ENCODE data around the gene SRCAP. TPM values are rescaled to one million over a fixed set of nuclear protein-coding genes. Genes with fewer than 3 reads are reported as not detected.
"Not testable (repeated sequence)": the region's sequence is repeated elsewhere in the genome, so short reads cannot be mapped to it uniquely, and the experiment has no call there.

SRCAP gene
- total and polyA plus RNA-seq, 2 of the 8 experiments (the other 6 are each of a cell fraction or from before 2014, with no cell fraction given) = 5.5 to 54.3 TPM

- H3K36me3 ChIP-seq (ENCODE audit: control insufficient read depth in 2 of 4, insufficient read depth in 4 of 4, low read length in 3 of 4) = peaks cover 7 to 17% (median 10%) of the 10 kb centered on the region in 4 experiments; a peak in 7 of 8 replicates
- 87% methylated on average over 3 of the region's 3 CpGs; no CpG with 5 or more reads in 1 of the 2 experiments for WGBS, 2 experiments (ENCODE audit: extremely low coverage in 1 of 2, insufficient coverage in 1 of 2, insufficient read length in 1 of 2, insufficient replicate concordance in 2 of 2, low coverage in 1 of 2, low lambda C conversion rate in 2 of 2, missing lambda C conversion rate in 1 of 2)
- H3K9me3 ChIP-seq (ENCODE audit: insufficient read depth in 2 of 2, low read depth in 1 of 2, low read length in 1 of 2); H4K5ac ChIP-seq (ENCODE audit: insufficient read length, low read depth, low read length); H4K91ac ChIP-seq (replicated peaks; ENCODE audit: insufficient read length, low read length); FAIRE-seq; DNase-seq (ENCODE audit: low read depth in 1 of 2, low spot score in 2 of 2); H3K27ac ChIP-seq (ENCODE audit: low read depth, low read length); H4K8ac ChIP-seq (ENCODE audit: extremely low read depth, insufficient read depth, low read length); H3K4ac ChIP-seq (replicated peaks; ENCODE audit: insufficient read length, low read depth, low read length); H3K23me2 ChIP-seq (ENCODE audit: low read depth, low read length); H3K56ac ChIP-seq (replicated peaks; ENCODE audit: insufficient read length, low read depth, low read length); H3K4me3 ChIP-seq (ENCODE audit: extremely low read depth in 1 of 4, insufficient read depth in 2 of 4, low read depth in 3 of 4, low read length in 4 of 4); H3K14ac ChIP-seq (ENCODE audit: insufficient read length); H2BK20ac ChIP-seq (ENCODE audit: low read length); H2BK120ac ChIP-seq (replicated peaks; ENCODE audit: low read depth, low read length); H2AFZ ChIP-seq (ENCODE audit: low read length); H3K4me2 ChIP-seq (ENCODE audit: insufficient read depth in 1 of 2, low read depth in 2 of 2, low read length in 2 of 2); H3K18ac ChIP-seq (ENCODE audit: extremely low read depth, low read length); H2BK15ac ChIP-seq (ENCODE audit: low read length); H3K9ac ChIP-seq (replicated peaks in 1 of 4; ENCODE audit: extremely low read depth in 1 of 4, low read depth in 3 of 4, low read length in 3 of 4); H3K4me1 ChIP-seq (replicated peaks in 1 of 4; ENCODE audit: control insufficient read depth in 3 of 4, insufficient read depth in 4 of 4, low read length in 3 of 4); H3K23ac ChIP-seq (ENCODE audit: insufficient read length); H2AK5ac ChIP-seq (ENCODE audit: low read depth, low read length); H3K79me1 ChIP-seq (ENCODE audit: low read depth, low read length); H2BK12ac ChIP-seq (ENCODE audit: low read depth, low read length); H2BK5ac ChIP-seq (ENCODE audit: low read depth, low read length): not testable (repeated sequence)
- H4K20me1 ChIP-seq (replicated peaks in 1 of 2; ENCODE audit: control insufficient read depth in 1 of 2, insufficient read depth in 2 of 2, low read length in 2 of 2) = peaks cover 7 to 25% of the 10 kb centered on the region in 2 experiments
- ChIA-PET CTCF (ENCODE audit: partially characterized antibody) (interaction anchor here (0.6 to 6.6 kb wide), 8 partner anchors 10 to 571 kb away, joined by 3 to 48 read pairs (median 4); partner anchors contain the start of genes FBRS and PRR14), POLR2A (ENCODE audit: partially characterized antibody) (interaction anchor here (1.2 to 2.7 kb wide), 8 partner anchors 10 to 185 kb away, joined by 3 to 14 read pairs (median 6); partner anchors contain the start of gene FBRS)
- peaks cover 28 to 53% (median 42%) of the 10 kb centered on the region in 4 experiments for H3K27me3 ChIP-seq (replicated peaks in 1 of 4; ENCODE audit: control insufficient read depth in 3 of 4, extremely low read depth in 1 of 4, insufficient read depth in 3 of 4, low read length in 3 of 4)
- peaks cover 0 to 27% of the 10 kb centered on the region in 2 experiments; a peak in 3 of 4 replicates for H3K79me2 ChIP-seq (ENCODE audit: control insufficient read depth in 1 of 2, insufficient read depth in 2 of 2, low read length in 2 of 2)
Measured at GRCh38 chr16:30696646-30697045, 2.3 kb upstream of the SRCAP start.

Measured in H1 (cell line).